NCI-H2081 treated with DMSO at 0.1 percent for 48 hours (cell line): ENCODE data around the gene GNAT1.
"Not testable (repeated sequence)": the region's sequence is repeated elsewhere in the genome, so short reads cannot be mapped to it uniquely, and the experiment has no call there.

Source experiments
- DNase-seq: peaks from one replicate; lab custom pipeline; 2025; lab: John Stamatoyannopoulos, UW

GNAT1 gene

DNA sequence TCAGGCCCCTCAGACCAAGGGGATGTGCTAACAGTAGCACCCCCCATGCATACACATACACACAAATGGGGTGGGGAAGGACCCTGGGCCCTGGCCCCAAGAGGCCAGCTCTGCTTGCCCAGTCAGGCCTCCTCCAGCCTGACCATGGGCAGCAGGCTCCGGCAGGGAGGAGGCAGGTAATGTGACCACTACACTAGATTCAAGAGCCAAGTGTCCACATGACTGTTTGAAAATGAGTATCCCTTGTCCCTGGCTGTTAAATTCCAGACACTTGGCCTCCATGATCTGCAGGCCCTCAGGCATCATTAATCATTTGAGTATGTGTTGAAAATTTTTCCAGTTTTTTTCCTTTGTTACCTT lies 30.7 kb downstream of the GNAT1 start:
- no peak for DNase-seq

GRCh38 chr3:50224639-50225038 lies 33.2 kb downstream of the GNAT1 start:
- no peak for DNase-seq

DNA sequence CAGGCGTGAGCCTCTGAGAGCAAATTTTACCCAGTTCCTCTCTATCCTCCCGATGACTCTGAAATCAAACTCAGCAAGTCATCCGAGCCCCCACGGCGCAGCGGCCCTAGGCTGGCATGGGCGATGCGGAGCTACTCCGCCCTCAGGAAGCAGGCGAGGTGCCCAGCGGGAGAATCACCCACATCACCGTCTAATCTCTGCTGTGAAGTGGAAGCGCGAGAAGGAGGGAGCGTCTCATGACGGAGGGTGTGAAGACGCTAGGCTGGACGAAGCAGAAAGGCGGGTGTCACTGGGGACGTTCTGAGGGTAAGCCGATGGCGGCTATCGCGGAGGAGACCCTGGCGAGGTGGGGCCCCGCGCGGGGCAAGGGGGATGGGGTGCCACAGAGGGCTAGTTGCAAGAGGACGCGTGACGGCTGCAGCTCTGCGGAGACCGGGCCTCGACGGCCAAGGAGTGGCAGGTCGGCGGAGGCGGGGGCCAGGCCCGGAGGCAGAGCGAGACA lies 35.5 kb downstream of the GNAT1 start:
- no peak for DNase-seq

GRCh38 chr3:50227390-50228183 lies 36.2 kb downstream of the GNAT1 start:
- DNase-seq, result peak; percentile 59

DNA sequence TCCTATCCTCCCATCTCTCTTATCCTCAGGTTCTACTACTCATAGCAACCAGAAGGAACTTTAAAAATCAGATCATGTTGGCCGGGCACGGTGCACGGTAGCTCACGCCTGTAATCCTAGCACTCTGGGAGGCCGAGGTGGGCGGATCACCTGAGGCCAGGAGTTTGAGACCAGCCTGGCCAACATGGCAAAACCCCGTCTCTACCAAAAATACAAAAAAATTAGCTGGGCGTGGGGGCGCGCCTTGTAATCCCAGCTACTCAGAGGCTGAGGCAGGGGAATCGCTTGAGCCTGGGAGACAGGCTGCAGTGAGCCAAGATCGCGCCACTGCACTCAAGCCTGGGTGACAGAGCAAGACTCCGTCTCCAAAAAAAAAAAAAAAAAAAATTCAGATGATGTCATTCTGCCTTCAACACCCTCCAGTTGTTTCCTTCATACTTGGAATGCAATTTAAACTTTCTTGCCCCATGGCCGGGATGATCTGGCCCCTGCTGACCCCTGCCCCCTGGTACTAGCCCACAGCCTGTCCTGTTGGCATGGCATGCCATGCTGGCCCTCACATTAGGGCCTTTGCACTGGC lies 36.9 kb downstream of the GNAT1 start:
- DNase-seq, result not testable (repeated sequence)

DNA sequence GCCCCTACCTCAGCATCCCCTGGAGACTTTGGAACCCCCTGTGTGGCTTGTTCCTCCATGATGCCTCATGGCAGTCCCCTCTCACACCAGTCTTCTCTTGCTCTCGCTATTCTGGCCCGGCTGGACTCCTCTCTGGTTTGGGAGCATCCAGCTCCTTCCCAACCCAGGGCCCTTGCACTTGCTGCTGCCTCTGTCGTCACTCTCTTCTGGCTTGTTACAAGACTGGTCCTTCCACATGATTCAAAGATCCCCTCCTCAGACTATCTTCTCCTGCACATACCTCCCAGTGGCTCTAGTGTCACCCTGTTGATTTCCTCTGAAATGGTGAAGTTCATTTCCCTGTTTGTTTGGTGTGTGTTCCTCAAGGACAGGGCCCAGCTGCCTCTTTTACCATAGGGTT lies 38.1 kb downstream of the GNAT1 start:
- DNase-seq, result no peak

DNA sequence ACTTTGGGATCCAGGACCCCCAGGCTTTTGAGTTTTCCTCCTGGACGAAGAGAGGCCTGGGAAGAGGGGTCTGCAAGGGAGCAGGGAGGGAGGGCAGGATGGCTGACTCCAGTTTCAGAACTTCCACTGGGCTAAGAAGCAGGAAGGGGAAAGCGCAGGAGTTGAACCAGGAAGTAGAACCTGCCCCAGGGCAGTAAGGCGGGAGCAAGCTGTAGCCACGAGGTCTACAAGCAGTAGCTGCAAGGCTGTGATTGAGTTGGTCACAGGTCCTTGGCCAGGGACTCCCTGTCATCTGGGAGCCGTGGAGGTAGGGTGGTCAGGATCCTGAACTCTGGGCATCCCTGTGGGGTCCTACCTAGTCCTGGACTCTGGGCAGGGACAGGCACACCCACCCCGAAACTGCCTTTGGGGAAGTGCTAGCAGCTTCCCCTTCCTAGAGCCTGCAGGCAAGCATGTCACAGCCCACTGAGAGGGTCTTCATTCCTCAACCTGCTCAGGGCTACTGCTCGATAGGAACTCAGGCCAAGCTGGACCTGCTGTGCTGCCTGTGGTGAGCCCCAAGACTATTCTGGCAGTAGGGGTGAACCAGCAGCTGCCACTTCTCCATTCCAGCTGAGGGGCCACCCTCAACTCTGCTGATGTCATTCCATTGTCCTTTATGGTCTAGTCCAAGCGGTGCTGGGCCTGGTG lies 38.8 kb downstream of the GNAT1 start:
- no peak for DNase-seq

GRCh38 chr3:50230794-50231125 lies 39.4 kb downstream of the GNAT1 start:
- no peak for DNase-seq

- DNase-seq, result no peak
Measured at GRCh38 chr3:50231581-50231980, 40.2 kb downstream of the GNAT1 start.

GRCh38 chr3:50232303-50232702 lies 40.9 kb downstream of the GNAT1 start:
- no peak for DNase-seq

GRCh38 chr3:50233176-50233575 lies 41.8 kb downstream of the GNAT1 start:
- no peak for DNase-seq

DNA sequence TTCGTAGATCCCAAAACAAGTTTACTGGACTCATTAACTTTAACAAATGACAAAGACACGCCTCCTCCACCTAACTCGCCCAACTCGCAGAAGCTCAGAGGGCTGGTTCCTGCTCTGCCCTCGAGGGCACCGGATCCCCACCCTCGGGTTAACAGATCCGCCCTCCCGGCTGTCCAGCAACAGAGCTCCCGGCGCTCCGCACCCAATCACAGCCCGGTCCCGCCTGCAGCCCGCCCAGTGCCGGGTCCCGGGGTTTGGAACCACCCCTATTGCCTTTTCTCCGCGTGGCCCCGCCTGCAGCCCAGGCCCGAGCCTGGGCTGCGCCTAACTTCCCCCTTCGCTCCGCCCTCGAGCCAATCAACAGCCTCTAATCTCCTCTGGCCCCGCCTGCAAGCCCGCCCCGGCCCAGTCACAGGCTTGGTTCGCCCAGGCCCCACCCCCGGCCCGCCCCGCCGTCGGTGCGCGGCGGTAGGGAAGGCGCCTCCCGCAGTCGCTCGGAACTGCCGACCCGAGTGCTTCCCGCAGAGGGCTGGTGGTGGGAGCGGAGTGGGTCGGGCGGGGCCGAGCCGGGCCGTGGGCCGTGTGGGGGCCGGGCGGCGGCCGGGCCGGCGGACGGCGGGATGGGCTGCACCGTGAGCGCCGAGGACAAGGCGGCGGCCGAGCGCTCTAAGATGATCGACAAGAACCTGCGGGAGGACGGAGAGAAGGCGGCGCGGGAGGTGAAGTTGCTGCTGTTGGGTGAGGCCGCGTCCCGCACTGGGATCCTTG lies 44.5 kb downstream of the GNAT1 start, which contains the start of gene GNAI2:
Gene GNAI2, plus strand, starts transcription at position 489 of the 768 bp plus-strand sequence. Its CDS starts 132 bp downstream, at position 621.
- DNase-seq, result peak; percentile 72

- DNase-seq, result no peak
Measured at GRCh38 chr3:50236484-50237132, 45.2 kb downstream of the GNAT1 start.

DNA sequence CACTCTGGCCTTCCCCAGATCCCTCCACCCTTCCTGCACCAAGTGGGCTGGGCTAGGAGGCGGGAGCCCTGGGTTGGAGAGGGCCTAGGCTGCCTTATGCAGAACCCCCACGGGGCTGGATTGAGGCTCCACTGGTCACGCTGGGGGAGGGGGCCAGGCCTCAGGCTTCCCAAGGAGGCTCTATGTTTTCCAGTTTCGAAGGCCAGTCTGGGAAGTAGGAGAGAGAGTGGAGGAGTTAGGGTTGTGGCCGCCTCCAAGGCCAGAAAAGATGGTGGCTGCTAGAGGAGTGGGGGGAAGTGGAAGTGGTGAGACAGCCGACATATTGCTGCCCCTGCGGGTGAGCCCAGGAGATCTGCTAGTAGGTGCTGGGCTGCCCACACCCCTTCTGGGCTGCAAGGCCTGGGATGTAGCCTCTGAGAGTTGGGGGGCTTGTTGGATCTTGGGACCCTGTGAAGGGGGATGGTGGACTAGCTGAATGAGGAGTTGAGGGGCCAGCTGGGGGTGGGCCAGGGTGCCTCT lies 45.8 kb downstream of the GNAT1 start:
- no peak for DNase-seq

- no peak for DNase-seq
Measured at GRCh38 chr3:50237754-50238548, 46.5 kb downstream of the GNAT1 start.

GRCh38 chr3:50238549-50239026 lies 47.2 kb downstream of the GNAT1 start:
- DNase-seq, result no peak

DNA sequence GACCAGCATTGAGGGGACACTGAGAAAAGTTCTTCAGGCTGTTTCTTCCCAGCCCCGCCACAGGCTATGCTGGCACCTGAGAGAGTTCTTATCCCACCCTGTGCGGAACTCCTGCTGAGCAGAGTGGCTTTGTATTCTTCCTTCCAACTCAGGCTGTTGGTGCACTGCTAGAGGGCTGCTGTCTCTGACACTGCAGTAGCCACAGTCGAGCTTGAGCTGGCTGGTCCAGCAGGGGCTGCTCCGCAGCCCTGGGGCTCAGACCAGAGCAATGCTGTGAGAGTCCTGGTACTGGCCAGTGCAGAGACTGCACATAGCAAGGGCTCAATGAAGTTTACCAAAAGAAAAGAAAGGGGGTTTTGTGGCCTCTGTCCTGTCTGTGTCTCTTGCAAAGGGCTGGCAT lies 48.2 kb downstream of the GNAT1 start:
- DNase-seq, result no peak

GRCh38 chr3:50241163-50241562 lies 49.8 kb downstream of the GNAT1 start:
- DNase-seq, result no peak

GRCh38 chr3:50241713-50242380 lies 50.4 kb downstream of the GNAT1 start:
- DNase-seq, result no peak

DNA sequence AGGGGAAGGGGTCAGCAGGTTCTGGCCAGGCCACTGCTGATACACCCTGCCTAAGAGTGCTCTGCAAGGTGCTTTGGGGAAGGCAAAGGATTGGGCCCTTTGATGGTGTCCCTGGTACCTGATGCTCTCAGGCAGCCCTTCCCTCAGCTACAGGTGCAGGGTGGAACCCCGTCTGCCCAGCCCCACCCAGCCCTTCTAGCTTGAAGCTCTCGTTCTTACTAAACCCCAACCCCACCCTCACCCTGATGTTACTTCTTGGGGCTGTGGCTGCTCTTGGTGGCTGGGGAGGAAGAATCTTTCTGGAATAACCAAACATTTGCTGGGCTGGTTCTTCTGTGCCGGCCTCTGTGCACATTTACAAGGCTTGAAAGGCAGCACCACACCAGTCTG lies 51.0 kb downstream of the GNAT1 start:
- no peak for DNase-seq
